ENCODE results near the gene PLA2G4B.
A peak's percentile ranks its signal among the peaks of the same experiment; 100 is the strongest.

DNA sequence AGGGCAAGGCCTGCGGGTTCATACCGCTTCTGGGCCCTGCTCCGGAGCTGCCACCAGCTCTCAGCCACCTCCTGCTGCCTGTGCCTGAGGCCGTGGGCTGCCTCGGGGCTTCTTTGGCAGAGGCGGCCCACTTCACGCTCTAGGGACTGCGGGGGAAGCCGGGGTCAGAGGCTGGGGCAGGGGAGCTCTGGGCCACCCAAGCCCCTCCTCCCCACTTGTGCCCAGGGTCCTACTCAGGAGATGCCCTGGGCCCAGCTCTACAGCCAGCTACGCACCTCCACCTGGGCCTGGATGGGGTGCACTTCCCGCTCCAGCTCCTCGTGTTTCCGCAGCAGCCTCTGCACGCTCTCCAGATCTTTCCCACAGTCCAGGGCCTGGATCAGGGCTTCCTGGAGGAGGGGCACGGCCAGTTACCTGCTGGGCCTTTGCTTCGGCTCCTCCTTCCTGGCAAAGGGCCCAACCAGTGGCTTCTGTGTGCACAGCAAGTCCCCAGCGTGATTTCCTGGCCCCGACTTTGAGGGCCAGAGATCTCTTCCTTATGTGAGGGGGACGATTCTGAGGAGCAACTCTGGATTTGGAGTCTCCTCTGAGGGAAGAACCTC lies 24.0 kb downstream of the PLA2G4B start:
- TF ChIP-seq KAT7 (CRISPR knock-in tag; IDR thresholded peaks at IDR 0.05; ENCODE audit: borderline replicate concordance): no peak
- no peak for TF ChIP-seq FOXP1 (CRISPR knock-in tag; IDR thresholded peaks at IDR 0.05; ENCODE audit: borderline replicate concordance)
- no peak for TF ChIP-seq IRF2 (CRISPR knock-in tag; IDR thresholded peaks at IDR 0.05; ENCODE audit: borderline replicate concordance, low read depth)
- TF ChIP-seq ATF1 (CRISPR knock-in tag; IDR thresholded peaks at IDR 0.05): no peak
- TF ChIP-seq, protein P1, sequence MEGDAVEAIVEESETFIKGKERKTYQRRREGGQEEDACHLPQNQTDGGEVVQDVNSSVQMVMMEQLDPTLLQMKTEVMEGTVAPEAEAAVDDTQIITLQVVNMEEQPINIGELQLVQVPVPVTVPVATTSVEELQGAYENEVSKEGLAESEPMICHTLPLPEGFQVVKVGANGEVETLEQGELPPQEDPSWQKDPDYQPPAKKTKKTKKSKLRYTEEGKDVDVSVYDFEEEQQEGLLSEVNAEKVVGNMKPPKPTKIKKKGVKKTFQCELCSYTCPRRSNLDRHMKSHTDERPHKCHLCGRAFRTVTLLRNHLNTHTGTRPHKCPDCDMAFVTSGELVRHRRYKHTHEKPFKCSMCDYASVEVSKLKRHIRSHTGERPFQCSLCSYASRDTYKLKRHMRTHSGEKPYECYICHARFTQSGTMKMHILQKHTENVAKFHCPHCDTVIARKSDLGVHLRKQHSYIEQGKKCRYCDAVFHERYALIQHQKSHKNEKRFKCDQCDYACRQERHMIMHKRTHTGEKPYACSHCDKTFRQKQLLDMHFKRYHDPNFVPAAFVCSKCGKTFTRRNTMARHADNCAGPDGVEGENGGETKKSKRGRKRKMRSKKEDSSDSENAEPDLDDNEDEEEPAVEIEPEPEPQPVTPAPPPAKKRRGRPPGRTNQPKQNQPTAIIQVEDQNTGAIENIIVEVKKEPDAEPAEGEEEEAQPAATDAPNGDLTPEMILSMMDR (IDR thresholded peaks at IDR 0.05): no peak
- no peak for TF ChIP-seq ZNF138 (CRISPR knock-in tag; conservative IDR thresholded peaks at IDR 0.05)
- no peak for TF ChIP-seq MAX (CRISPR knock-in tag; IDR thresholded peaks at IDR 0.05)
- no peak for TF ChIP-seq ZBTB43 (CRISPR knock-in tag; IDR thresholded peaks at IDR 0.05)
- TF ChIP-seq, protein P2, sequence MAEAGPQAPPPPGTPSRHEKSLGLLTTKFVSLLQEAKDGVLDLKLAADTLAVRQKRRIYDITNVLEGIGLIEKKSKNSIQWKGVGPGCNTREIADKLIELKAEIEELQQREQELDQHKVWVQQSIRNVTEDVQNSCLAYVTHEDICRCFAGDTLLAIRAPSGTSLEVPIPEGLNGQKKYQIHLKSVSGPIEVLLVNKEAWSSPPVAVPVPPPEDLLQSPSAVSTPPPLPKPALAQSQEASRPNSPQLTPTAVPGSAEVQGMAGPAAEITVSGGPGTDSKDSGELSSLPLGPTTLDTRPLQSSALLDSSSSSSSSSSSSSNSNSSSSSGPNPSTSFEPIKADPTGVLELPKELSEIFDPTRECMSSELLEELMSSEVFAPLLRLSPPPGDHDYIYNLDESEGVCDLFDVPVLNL (CRISPR knock-in tag; IDR thresholded peaks at IDR 0.05; ENCODE audit: borderline replicate concordance, low read depth): no peak
- TF ChIP-seq, protein P3, sequence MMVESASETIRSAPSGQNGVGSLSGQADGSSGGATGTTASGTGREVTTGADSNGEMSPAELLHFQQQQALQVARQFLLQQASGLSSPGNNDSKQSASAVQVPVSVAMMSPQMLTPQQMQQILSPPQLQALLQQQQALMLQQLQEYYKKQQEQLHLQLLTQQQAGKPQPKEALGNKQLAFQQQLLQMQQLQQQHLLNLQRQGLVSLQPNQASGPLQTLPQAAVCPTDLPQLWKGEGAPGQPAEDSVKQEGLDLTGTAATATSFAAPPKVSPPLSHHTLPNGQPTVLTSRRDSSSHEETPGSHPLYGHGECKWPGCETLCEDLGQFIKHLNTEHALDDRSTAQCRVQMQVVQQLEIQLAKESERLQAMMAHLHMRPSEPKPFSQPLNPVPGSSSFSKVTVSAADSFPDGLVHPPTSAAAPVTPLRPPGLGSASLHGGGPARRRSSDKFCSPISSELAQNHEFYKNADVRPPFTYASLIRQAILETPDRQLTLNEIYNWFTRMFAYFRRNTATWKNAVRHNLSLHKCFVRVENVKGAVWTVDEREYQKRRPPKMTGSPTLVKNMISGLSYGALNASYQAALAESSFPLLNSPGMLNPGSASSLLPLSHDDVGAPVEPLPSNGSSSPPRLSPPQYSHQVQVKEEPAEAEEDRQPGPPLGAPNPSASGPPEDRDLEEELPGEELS (CRISPR knock-in tag; IDR thresholded peaks at IDR 0.05): 0 out of 2 replicates have a peak, but pooled peaks have one; percentile 34
- no peak for TF ChIP-seq ATF6 (CRISPR knock-in tag; IDR thresholded peaks at IDR 0.05)
- TF ChIP-seq RORB (CRISPR knock-in tag; IDR thresholded peaks at IDR 0.05): no peak
- TF ChIP-seq ZNF423 (CRISPR knock-in tag; IDR thresholded peaks at IDR 0.05): no peak
